Fibroblast of skin of left biceps (primary cell): ENCODE data around the gene NCR1.
"Not testable (repeated sequence)": the region's sequence is repeated elsewhere in the genome, so short reads cannot be mapped to it uniquely, and the experiment has no call there.

Experiments
- DNase-seq, 2 experiments: peaks; one replicate each; pipeline ENCODE4 v3.0.0-alpha.2; 2013; ENCODE audit warnings: low read depth in 2 of 2

NCR1 gene

GRCh38 chr19:54905803-54906511 lies at the start of gene NCR1:
NCR1 (plus strand) TSS chr19:54906148; CDS start chr19:54906188, 40 bp downstream.
- DNase-seq: no peak

GRCh38 chr19:54858476-54858875 lies 47.5 kb upstream of the NCR1 start:
- DNase-seq: not testable (repeated sequence)

GRCh38 chr19:54859421-54859820 lies 46.5 kb upstream of the NCR1 start:
- not testable (repeated sequence) for DNase-seq

GRCh38 chr19:54863459-54863858 lies 42.5 kb upstream of the NCR1 start:
- DNase-seq: not testable (repeated sequence)

GRCh38 chr19:54871696-54872095 lies 34.3 kb upstream of the NCR1 start:
- no peak for DNase-seq

GRCh38 chr19:54873990-54874389 lies 32.0 kb upstream of the NCR1 start, which contains the start of gene FCAR:
FCAR (plus strand) TSS chr19:54874235; CDS start chr19:54874290, 55 bp downstream.
- DNase-seq: no peak

GRCh38 chr19:54875506-54875905 lies 30.4 kb upstream of the NCR1 start:
- DNase-seq: no peak

GRCh38 chr19:54877471-54877870 lies 28.5 kb upstream of the NCR1 start:
- DNase-seq: no peak

- DNase-seq: no peak
These were observed 24.1 kb upstream of the NCR1 start for GRCh38 chr19:54881884-54882283.

GRCh38 chr19:54882758-54883157 lies 23.2 kb upstream of the NCR1 start:
- DNase-seq: no peak

GRCh38 chr19:54883228-54883627 lies 22.7 kb upstream of the NCR1 start:
- DNase-seq: no peak

GRCh38 chr19:54888239-54888638 lies 17.7 kb upstream of the NCR1 start:
- no peak for DNase-seq

- DNase-seq: no peak
These were observed 16.4 kb upstream of the NCR1 start for GRCh38 chr19:54889566-54889965.

GRCh38 chr19:54893406-54893805 lies 12.5 kb upstream of the NCR1 start:
- DNase-seq: no peak

- DNase-seq: not testable (repeated sequence)
These were observed 11.8 kb upstream of the NCR1 start for GRCh38 chr19:54894106-54894505.

- no peak for DNase-seq
These were observed 9.9 kb upstream of the NCR1 start for GRCh38 chr19:54896036-54896435.

- DNase-seq: not testable (repeated sequence)
These were observed 7.3 kb upstream of the NCR1 start for GRCh38 chr19:54898685-54899084.

GRCh38 chr19:54899646-54900045 lies 6.3 kb upstream of the NCR1 start:
- not testable (repeated sequence) for DNase-seq

GRCh38 chr19:54901153-54901552 lies 4.8 kb upstream of the NCR1 start:
- not testable (repeated sequence) for DNase-seq

GRCh38 chr19:54902061-54902460 lies 3.9 kb upstream of the NCR1 start:
- DNase-seq: no peak

- DNase-seq: no peak
These were observed 2.6 kb upstream of the NCR1 start for GRCh38 chr19:54903303-54903702.

- not testable (repeated sequence) for DNase-seq
These were observed 1.7 kb upstream of the NCR1 start for GRCh38 chr19:54904261-54904660.

GRCh38 chr19:54905421-54905802 lies 536 bp upstream of the NCR1 start:
- DNase-seq: no peak

GRCh38 chr19:54906819-54907218 lies 871 bp downstream of the NCR1 start:
- no peak for DNase-seq
